ENCODE data around the gene BACE2.

BACE2 gene

GRCh38 chr21:41213021-41213420 lies 45.1 kb downstream of the BACE2 start:
- Histone ChIP-seq H3K9me3 (ENCODE audit: control insufficient read depth, insufficient read depth, low read length) (no peaks in the 10 kb centered on the region), H3K27ac (ENCODE audit: low read depth, low read length) (no peak overlapping the region), H3K9ac (ENCODE audit: low read depth, low read length) (no peak overlapping the region), H3K4me3 (ENCODE audit: low read depth, low read length) (no peak overlapping the region), H3K36me3 (ENCODE audit: control insufficient read depth, insufficient read depth, low read length) (no peaks in the 10 kb centered on the region), H3K4me1 (ENCODE audit: control insufficient read depth, insufficient read depth, low read length) (no peaks in the 10 kb centered on the region; the same call in 1 of the 2 replicates), H3K27me3 (ENCODE audit: control insufficient read depth, insufficient read depth, low read length) (no peaks in the 10 kb centered on the region)

DNA sequence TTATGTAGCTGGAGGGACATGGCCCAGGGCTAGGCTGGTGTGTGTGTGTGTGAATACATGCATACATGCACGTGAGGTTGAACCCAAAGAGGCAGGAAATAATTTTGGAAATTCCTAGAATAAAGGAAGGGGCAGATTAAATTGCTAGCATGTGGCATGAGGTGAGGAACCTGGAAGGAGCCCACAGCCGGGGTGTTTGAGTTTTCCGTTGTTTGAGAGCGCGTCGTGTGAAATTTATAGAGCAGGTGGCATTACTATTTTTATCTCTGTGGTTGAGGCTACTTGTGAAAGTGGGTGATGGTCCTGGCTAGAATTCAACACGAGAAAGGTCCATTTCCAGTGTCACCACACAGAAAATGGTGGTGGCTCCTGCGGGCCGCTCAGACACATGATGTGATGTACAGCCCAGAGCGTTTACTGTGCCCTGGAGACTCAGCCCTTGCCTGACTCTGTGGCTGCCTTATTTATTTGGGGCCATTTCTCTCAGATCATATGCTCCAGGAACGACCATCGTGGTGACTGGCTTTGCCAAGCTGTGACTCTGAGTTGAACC lies 48.0 kb downstream of the BACE2 start:
- Histone ChIP-seq H3K4me1 (ENCODE audit: control insufficient read depth, insufficient read depth, low read length) (no peaks in the 10 kb centered on the region), H3K27me3 (ENCODE audit: control insufficient read depth, insufficient read depth, low read length) (no peaks in the 10 kb centered on the region), H3K9me3 (ENCODE audit: control insufficient read depth, insufficient read depth, low read length) (no peaks in the 10 kb centered on the region), H3K36me3 (ENCODE audit: control insufficient read depth, insufficient read depth, low read length) (no peaks in the 10 kb centered on the region), H3K9ac (ENCODE audit: low read depth, low read length) (no peak overlapping the region), H3K27ac (ENCODE audit: low read depth, low read length) (no peak overlapping the region), H3K4me3 (ENCODE audit: low read depth, low read length) (no peak overlapping the region)

DNA sequence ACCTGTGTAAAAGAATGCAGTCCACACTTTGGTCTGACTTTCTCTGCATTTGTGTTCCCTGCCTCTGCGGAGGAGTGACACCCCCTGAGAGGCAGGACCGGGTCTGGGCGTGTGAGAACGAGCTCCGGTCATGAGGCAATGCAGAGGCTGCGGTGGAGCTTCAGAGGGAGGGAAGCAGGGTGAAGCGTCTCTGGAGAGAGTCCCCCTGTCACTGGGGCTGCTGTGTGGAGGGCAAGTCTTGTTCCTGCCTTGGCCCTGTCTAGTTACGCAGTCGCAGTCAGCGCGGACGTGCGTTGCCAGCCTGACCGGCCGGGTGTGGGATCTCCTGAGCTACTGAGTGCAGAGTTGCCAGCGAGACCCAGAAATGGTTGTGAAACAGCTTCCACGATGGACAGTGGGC lies 48.5 kb downstream of the BACE2 start:
- no peak overlapping the region for H3K27ac ChIP-seq (ENCODE audit: low read depth, low read length)
- H3K27me3 ChIP-seq (ENCODE audit: control insufficient read depth, insufficient read depth, low read length): no peaks in the 10 kb centered on the region
- no peaks in the 10 kb centered on the region for H3K36me3 ChIP-seq (ENCODE audit: control insufficient read depth, insufficient read depth, low read length)
- H3K4me1 ChIP-seq (ENCODE audit: control insufficient read depth, insufficient read depth, low read length): no peaks in the 10 kb centered on the region
- H3K9me3 ChIP-seq (ENCODE audit: control insufficient read depth, insufficient read depth, low read length): no peaks in the 10 kb centered on the region
- H3K9ac ChIP-seq (ENCODE audit: low read depth, low read length): no peak overlapping the region
- no peak overlapping the region for H3K4me3 ChIP-seq (ENCODE audit: low read depth, low read length)

DNA sequence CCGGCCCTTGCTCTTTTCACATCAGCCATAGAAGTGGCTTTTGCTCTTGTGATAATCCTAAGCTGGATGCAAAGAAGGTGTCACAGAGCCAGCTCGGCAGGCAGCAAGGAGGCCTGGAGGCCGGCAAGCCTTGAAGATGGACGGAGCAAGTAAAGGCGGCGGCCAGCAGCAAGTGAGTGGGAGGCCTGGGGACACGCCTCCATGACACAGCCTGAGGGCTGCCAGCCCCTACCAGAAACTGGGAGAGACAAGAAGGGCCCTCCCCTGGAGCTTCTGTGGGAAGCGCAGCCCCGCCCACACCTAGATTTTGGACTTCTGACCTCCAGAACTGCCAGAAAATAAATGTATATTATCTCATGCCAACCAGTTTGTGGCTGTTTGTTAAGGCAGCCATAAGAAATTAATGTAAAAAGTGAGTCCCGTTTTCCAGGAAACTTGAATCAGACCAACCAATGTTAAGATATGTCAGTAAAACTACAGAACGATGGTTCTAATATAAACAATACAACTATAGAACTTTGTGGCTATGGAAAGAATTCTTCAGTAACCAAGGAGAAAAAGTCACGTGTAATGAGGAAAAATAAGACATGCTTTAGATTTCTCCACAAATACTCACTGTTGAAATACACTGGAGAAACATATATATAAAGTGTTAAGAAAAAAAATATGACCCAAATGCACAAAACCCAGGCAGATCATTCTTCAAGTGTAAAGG lies 49.9 kb downstream of the BACE2 start:
- H3K27me3 ChIP-seq (ENCODE audit: control insufficient read depth, insufficient read depth, low read length): no peaks in the 10 kb centered on the region
- no peaks in the 10 kb centered on the region for H3K4me1 ChIP-seq (ENCODE audit: control insufficient read depth, insufficient read depth, low read length)
- no peak overlapping the region for H3K27ac ChIP-seq (ENCODE audit: low read depth, low read length)
- no peak overlapping the region for H3K4me3 ChIP-seq (ENCODE audit: low read depth, low read length)
- H3K9ac ChIP-seq (ENCODE audit: low read depth, low read length): no peak overlapping the region
- H3K9me3 ChIP-seq (ENCODE audit: control insufficient read depth, insufficient read depth, low read length): no peaks in the 10 kb centered on the region
- no peaks in the 10 kb centered on the region for H3K36me3 ChIP-seq (ENCODE audit: control insufficient read depth, insufficient read depth, low read length)

- Histone ChIP-seq H3K27ac (ENCODE audit: low read depth, low read length) (no peak overlapping the region), H3K4me3 (ENCODE audit: low read depth, low read length) (no peak overlapping the region), H3K27me3 (ENCODE audit: control insufficient read depth, insufficient read depth, low read length) (no peaks in the 10 kb centered on the region), H3K36me3 (ENCODE audit: control insufficient read depth, insufficient read depth, low read length) (no peaks in the 10 kb centered on the region), H3K4me1 (ENCODE audit: control insufficient read depth, insufficient read depth, low read length) (no peaks in the 10 kb centered on the region), H3K9ac (ENCODE audit: low read depth, low read length) (no peak overlapping the region), H3K9me3 (ENCODE audit: control insufficient read depth, insufficient read depth, low read length) (no peaks in the 10 kb centered on the region)
Observed at GRCh38 chr21:41219498-41220207, 51.7 kb downstream of the BACE2 start.

DNA sequence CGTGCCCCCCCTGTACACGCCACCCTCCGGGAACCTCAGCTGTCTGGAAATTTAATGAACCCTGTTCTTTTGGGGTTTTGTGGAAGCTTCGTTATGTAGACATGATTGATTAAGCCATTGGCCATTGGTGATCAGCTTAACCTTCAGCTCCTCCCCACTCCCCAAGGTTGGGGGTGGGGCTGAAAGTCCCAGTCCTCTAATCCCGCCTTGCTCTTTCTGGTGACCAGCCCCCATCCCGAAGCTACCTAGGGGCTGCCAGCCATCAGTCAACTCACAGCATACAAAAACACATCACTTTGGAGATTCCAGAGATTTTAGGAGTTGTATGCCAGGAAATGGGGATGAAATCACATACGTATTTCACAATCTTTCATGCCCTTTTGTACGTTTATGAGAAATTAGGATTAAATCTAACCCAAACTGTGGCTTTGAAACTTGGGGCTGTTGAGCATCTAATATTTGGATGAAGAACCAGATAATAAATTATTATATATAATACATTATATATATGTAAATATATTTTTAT lies 52.3 kb downstream of the BACE2 start:
- Histone ChIP-seq H3K9me3 (ENCODE audit: control insufficient read depth, insufficient read depth, low read length) (no peaks in the 10 kb centered on the region), H3K36me3 (ENCODE audit: control insufficient read depth, insufficient read depth, low read length) (no peaks in the 10 kb centered on the region), H3K27ac (ENCODE audit: low read depth, low read length) (no peak overlapping the region), H3K9ac (ENCODE audit: low read depth, low read length) (no peak overlapping the region), H3K4me3 (ENCODE audit: low read depth, low read length) (no peak overlapping the region), H3K27me3 (ENCODE audit: control insufficient read depth, insufficient read depth, low read length) (no peaks in the 10 kb centered on the region), H3K4me1 (ENCODE audit: control insufficient read depth, insufficient read depth, low read length) (no peaks in the 10 kb centered on the region)

- Histone ChIP-seq H3K9ac (ENCODE audit: low read depth, low read length) (no peak overlapping the region), H3K4me3 (ENCODE audit: low read depth, low read length) (no peak overlapping the region), H3K9me3 (ENCODE audit: control insufficient read depth, insufficient read depth, low read length) (no peaks in the 10 kb centered on the region), H3K4me1 (ENCODE audit: control insufficient read depth, insufficient read depth, low read length) (no peaks in the 10 kb centered on the region), H3K36me3 (ENCODE audit: control insufficient read depth, insufficient read depth, low read length) (no peaks in the 10 kb centered on the region), H3K27me3 (ENCODE audit: control insufficient read depth, insufficient read depth, low read length) (no peaks in the 10 kb centered on the region), H3K27ac (ENCODE audit: low read depth, low read length) (no peak overlapping the region)
Observed at GRCh38 chr21:41222247-41223068, 54.5 kb downstream of the BACE2 start.

DNA sequence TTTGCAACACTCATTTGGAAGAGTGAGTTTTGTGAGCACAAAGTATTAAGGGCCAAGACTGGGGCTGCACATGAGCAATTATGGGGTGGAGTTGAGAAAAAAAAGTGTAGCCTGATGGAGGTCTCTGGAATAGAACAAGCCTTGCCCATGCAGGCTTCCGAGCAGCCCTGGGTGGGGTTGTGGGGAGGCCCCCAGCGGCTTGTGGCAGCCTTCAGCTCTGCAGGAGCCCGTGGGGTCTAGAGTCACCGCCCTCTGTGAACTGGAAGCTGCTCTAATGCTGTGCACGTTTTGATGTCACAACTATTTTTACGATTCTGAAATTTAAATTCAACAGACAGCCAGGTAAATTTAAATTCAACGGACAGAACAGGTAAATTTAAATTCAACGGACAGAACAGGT lies 58.9 kb downstream of the BACE2 start:
- Histone ChIP-seq H3K27ac (ENCODE audit: low read depth, low read length) (no peak overlapping the region), H3K4me3 (ENCODE audit: low read depth, low read length) (no peak overlapping the region), H3K27me3 (ENCODE audit: control insufficient read depth, insufficient read depth, low read length) (no peaks in the 10 kb centered on the region), H3K9ac (ENCODE audit: low read depth, low read length) (no peak overlapping the region), H3K36me3 (ENCODE audit: control insufficient read depth, insufficient read depth, low read length) (no peaks in the 10 kb centered on the region), H3K4me1 (ENCODE audit: control insufficient read depth, insufficient read depth, low read length) (no peaks in the 10 kb centered on the region), H3K9me3 (ENCODE audit: control insufficient read depth, insufficient read depth, low read length) (no peaks in the 10 kb centered on the region)

- Histone ChIP-seq H3K27me3 (ENCODE audit: control insufficient read depth, insufficient read depth, low read length) (no peaks in the 10 kb centered on the region), H3K36me3 (ENCODE audit: control insufficient read depth, insufficient read depth, low read length) (no peaks in the 10 kb centered on the region)
Observed at GRCh38 chr21:41227357-41228005, 59.5 kb downstream of the BACE2 start.

DNA sequence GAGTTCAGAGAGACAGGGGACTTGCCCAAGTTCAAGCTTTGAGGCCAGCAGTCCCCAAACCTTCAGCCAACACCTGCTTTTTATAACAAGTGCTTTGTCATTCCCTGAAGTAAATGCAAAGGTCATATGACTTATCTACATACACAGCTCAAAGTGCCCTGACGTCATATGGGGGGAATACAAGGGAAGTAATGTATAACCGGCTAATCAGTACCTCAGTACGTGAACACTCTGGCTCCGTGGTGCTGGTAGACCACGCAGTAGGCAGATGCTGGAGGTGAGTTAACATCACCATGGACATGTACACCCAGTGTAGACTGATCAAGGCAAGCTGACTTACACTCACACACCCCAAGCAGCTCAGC lies 60.0 kb downstream of the BACE2 start:
- no peak overlapping the region for H3K4me3 ChIP-seq (ENCODE audit: low read depth, low read length)
- H3K4me1 ChIP-seq (ENCODE audit: control insufficient read depth, insufficient read depth, low read length): no peaks in the 10 kb centered on the region
- no peak overlapping the region for H3K27ac ChIP-seq (ENCODE audit: low read depth, low read length)
- no peaks in the 10 kb centered on the region for H3K27me3 ChIP-seq (ENCODE audit: control insufficient read depth, insufficient read depth, low read length)
- no peaks in the 10 kb centered on the region for H3K36me3 ChIP-seq (ENCODE audit: control insufficient read depth, insufficient read depth, low read length)
- H3K9me3 ChIP-seq (ENCODE audit: control insufficient read depth, insufficient read depth, low read length): no peaks in the 10 kb centered on the region
- H3K9ac ChIP-seq (ENCODE audit: low read depth, low read length): no peak overlapping the region

More at GRCh38 chr21:41227357-41228005, 59.5 kb downstream of the BACE2 start:
- no peak overlapping the region for H3K9ac ChIP-seq (ENCODE audit: low read depth, low read length)
- no peak overlapping the region for H3K27ac ChIP-seq (ENCODE audit: low read depth, low read length)
- no peaks in the 10 kb centered on the region for H3K4me1 ChIP-seq (ENCODE audit: control insufficient read depth, insufficient read depth, low read length)
- no peaks in the 10 kb centered on the region for H3K9me3 ChIP-seq (ENCODE audit: control insufficient read depth, insufficient read depth, low read length)
- H3K4me3 ChIP-seq (ENCODE audit: low read depth, low read length): no peak overlapping the region
